ENCODE results near the gene TTLL3.
"Not testable (repeated sequence)": the region's sequence is repeated elsewhere in the genome, so short reads cannot be mapped to it uniquely, and the experiment has no call there.

Gene TTLL3

GRCh38 chr3:9870978-9871377, 60.9 kb downstream of the TTLL3 start:
- DNase-seq: no peak

GRCh38 chr3:9872067-9872466, 62.0 kb downstream of the TTLL3 start:
- DNase-seq: not testable (repeated sequence)

GRCh38 chr3:9875448-9875847, 65.4 kb downstream of the TTLL3 start:
- DNase-seq: no peak

GRCh38 chr3:9876255-9876654, 66.2 kb downstream of the TTLL3 start:
- not testable (repeated sequence) for DNase-seq

GRCh38 chr3:9876991-9877390, 66.9 kb downstream of the TTLL3 start:
- DNase-seq: no peak

GRCh38 chr3:9878700-9879099, 68.6 kb downstream of the TTLL3 start:
- DNase-seq: no peak

- DNase-seq: no peak
Measured at GRCh38 chr3:9879830-9880549, 69.9 kb downstream of the TTLL3 start, which contains the start of gene CIDEC. CIDEC (minus strand) TSS chr3:9880253; CDS start chr3:9878486, 1,767 bp downstream.

GRCh38 chr3:9881441-9881840, 71.4 kb downstream of the TTLL3 start:
- no peak for DNase-seq

- DNase-seq: no peak
Measured at GRCh38 chr3:9883706-9884554, 73.9 kb downstream of the TTLL3 start.

- DNase-seq: no peak
Measured at GRCh38 chr3:9884555-9885165, 74.6 kb downstream of the TTLL3 start.

Data from activated CD4-positive, CD25-positive, alpha-beta regulatory T cell (primary cell).